GM12801 (cell line): Measurements from ENCODE around the gene CMTM2.

Source experiments
- TF ChIP-seq, protein P1 (sequence below): IDR thresholded peaks from one replicate; pipeline ENCODE4 v1.5.1; 2011; ENCODE audit warnings: control low read depth; ENCODE audit not compliant: insufficient read length; ENCODE audit errors: extremely low read depth

CMTM2 gene

DNA sequence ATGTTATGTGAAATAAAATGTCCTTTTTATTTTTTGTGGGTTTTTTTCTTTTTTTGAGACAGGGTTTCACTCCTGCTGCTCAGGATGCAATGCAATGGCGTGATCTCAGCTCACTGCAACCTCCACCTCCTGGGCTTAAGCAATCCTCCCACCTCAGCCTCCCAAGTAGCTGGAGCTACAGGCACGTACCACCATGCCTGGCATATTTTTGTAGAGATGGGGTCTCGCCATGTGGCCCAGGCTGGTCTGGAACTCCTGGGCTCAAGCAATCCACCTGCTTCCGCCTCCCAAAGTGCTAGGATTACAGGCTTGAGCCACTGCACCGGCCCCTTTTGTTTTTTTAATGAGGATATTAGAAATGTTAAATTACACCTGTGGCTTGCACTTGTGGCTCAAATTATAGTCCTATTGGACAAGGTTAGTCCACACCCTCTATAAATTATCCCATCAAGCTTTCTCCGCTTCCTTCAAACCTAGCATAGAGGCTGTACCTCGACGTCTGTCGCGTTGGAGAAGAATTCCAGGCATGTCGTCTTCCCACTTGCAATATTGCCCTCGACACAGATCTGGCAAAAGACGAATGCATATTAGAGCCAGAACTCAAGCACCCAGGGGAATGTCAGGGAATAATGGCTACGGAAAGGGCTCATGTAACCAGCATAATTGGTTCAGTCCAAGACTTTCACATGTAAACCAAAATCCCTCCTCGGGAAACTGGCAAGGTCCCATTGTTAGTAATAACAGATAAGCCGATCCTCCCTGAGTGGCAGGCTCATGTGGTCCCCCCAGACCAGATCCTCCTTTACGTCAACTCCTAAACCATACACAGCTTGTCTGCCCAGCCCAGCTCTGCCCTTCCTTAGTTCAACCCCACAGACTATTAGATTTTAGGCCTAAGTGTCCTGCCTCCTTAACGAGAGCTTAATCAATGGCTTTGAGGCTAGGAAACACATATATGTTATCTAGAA, 37.6 kb upstream of the CMTM2 start:
- TF ChIP-seq, protein P1, sequence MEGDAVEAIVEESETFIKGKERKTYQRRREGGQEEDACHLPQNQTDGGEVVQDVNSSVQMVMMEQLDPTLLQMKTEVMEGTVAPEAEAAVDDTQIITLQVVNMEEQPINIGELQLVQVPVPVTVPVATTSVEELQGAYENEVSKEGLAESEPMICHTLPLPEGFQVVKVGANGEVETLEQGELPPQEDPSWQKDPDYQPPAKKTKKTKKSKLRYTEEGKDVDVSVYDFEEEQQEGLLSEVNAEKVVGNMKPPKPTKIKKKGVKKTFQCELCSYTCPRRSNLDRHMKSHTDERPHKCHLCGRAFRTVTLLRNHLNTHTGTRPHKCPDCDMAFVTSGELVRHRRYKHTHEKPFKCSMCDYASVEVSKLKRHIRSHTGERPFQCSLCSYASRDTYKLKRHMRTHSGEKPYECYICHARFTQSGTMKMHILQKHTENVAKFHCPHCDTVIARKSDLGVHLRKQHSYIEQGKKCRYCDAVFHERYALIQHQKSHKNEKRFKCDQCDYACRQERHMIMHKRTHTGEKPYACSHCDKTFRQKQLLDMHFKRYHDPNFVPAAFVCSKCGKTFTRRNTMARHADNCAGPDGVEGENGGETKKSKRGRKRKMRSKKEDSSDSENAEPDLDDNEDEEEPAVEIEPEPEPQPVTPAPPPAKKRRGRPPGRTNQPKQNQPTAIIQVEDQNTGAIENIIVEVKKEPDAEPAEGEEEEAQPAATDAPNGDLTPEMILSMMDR = no peak

DNA sequence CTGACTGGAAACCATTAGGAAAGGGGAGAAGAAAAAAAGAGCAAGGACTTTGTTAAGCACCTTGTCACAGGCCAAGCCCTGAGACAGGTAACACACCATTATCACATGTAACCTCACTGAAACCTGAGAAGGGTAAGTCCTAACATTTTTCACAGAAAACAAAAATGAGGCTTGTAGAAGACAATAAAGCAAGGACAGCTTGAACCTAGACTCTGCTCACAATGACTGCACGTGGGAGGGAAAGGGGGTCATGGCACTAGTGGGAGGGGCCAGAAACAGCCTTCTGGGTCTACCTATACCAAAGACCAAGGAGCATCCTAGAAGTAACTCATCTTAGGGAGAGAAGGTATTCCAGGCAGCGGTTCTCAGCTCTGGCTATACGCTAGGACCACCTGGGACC, 36.9 kb upstream of the CMTM2 start:
- TF ChIP-seq, protein P1 = no peak

DNA sequence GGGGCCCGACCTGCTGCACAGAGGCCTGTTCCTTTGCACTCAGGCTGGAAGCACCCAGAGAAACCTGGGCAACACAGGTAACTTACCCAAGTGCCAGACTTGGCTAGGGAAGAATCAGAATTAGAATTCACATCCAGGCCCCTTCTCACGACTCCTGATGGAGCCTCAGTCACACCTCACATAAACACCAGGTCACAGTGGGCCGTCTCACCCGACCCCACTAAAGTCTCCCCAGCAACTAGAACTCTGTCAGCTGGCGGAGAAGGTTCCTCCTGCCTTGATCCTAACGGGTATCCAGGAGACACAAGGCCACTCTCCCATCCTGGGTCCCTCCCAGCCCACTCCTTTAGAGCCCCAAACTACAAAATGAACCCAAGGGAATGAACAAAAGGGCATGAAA, 35.7 kb upstream of the CMTM2 start:
- TF ChIP-seq, protein P1 = no peak

DNA sequence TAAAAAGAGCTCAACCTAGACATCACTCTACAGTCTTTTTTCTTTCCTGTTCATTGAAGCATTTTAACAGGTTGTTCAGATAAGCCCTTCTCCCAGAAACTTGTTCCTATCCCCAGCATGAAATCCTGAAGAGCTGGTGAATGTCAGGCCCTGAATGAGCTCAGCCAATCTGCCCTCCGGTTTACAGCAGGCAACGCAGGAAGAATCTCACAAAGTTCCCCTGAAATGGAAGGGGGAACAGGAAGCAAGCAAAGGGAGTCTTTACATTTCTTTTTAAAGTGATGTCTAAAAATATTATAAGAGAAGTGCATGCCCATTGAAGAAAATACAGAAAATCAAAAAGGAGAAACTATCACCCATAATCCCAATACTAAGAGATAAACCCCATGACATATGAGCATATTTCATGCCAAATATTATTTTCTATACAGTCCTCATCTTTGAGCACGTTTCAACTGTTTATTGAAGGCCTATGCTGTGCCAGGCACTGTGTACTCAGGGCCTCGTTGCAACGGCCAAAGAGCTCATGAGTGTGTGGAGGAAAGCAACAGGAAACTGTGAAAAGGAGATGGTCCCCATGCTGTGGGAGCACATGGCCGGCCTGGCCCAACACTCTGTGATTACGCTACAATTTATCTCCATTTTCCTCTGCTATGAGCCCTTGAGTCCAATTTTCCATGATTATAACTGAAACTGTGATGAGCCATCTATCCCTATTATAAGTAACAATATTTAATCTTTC, 35.1 kb upstream of the CMTM2 start:
- TF ChIP-seq, protein P1 = no peak

DNA sequence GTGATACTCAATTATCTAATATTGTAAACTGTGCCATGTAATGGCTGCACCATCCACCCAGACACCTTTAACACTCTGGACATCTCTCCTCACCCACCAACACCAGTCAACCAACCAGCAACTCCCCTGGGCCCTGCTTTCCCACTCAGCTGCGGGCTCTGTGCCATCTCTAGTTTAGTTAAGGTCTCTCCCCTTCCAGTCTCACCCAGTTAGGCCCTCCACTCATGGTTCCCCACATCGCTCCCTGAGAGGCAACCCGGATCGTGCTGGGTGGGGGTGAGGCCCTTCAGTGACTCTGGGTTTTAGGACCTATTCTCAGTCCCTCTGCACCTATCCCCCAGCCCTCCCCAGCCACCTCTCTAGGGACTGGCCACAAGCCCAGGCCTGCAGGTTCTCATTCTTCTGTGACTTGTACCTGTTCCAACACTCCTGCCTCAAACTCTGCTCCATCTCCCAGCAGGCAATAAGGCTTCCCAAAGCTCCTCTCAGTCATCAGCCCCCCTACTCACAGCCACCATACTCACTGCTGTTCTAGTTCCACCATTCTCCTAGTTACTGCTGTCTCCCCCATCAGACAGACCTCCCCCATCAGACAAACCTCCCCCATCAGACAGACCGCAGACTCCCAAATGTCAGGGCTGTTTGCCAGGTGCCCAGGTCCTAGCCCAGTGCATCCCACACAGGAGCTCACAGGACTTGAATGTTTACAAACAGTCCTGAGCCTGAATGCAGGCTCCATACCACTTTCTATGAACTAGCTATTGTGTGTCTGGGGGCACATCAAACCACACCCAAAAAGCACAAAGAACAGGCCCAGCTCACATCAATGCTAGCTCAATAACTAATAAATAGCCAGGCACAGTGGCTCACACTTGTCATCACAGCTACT, 31.9 kb upstream of the CMTM2 start:
- TF ChIP-seq, protein P1 = no peak

DNA sequence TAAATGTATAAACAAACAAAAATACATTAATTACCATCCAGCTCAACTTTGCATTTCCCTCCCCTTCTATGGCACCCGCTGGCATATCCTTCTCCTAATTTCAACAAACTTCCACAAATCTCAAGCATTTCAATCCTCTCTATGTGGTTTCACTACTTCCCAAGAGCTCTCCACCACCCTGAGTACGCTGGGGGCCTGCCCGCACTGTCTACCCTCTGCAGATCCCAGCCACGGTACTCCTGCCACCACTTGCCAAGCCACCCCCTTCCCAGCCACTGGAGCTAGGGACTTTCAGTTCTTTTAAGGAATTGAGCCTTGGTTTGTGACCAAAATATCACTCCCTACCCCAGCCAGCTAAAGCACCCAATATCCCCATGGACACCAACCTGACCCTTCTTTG, 31.2 kb upstream of the CMTM2 start:
- TF ChIP-seq, protein P1 = no peak
